NAMALWA (cell line): Measurements from ENCODE around the gene PRKAR1B.
A peak's percentile ranks its signal among the peaks of the same experiment; 100 is the strongest.
"Not testable (repeated sequence)": the region's sequence is repeated elsewhere in the genome, so short reads cannot be mapped to it uniquely, and the experiment has no call there.

Experiments used
- DNase-seq: peaks from one replicate; pipeline ENCODE4 v3.0.0-alpha.2; 2015; ENCODE audit warnings: low spot score

PRKAR1B gene

GRCh38 chr7:668139-668931, 58.7 kb downstream of the PRKAR1B start:
- DNase-seq = no peak

- DNase-seq = no peak
Observed at GRCh38 chr7:666454-667292, 60.4 kb downstream of the PRKAR1B start.

GRCh38 chr7:665736-666453, 61.2 kb downstream of the PRKAR1B start:
- DNase-seq = no peak

- DNase-seq = no peak
Observed at GRCh38 chr7:664997-665735, 61.9 kb downstream of the PRKAR1B start.

GRCh38 chr7:664402-664775, 62.7 kb downstream of the PRKAR1B start:
- no peak for DNase-seq

- DNase-seq = no peak
Observed at GRCh38 chr7:662576-662975, 64.5 kb downstream of the PRKAR1B start.

GRCh38 chr7:659996-660395, 67.1 kb downstream of the PRKAR1B start:
- DNase-seq = no peak

GRCh38 chr7:659306-659847, 67.7 kb downstream of the PRKAR1B start:
- no peak for DNase-seq

GRCh38 chr7:657565-658119, 69.4 kb downstream of the PRKAR1B start:
- peak; percentile 42 for DNase-seq

- DNase-seq = not testable (repeated sequence)
Observed at GRCh38 chr7:657010-657409, 70.1 kb downstream of the PRKAR1B start.

GRCh38 chr7:655758-656157, 71.3 kb downstream of the PRKAR1B start:
- DNase-seq = no peak

- no peak for DNase-seq
Observed at GRCh38 chr7:653829-654764, 73.0 kb downstream of the PRKAR1B start.

- DNase-seq = no peak
Observed at GRCh38 chr7:652881-653280, 74.2 kb downstream of the PRKAR1B start.

GRCh38 chr7:652167-652566, 74.9 kb downstream of the PRKAR1B start:
- DNase-seq = not testable (repeated sequence)

GRCh38 chr7:651032-651728, 75.9 kb downstream of the PRKAR1B start:
- DNase-seq = no peak

- DNase-seq = no peak
Observed at GRCh38 chr7:650339-651031, 76.6 kb downstream of the PRKAR1B start.

GRCh38 chr7:646951-647350, 80.1 kb downstream of the PRKAR1B start:
- DNase-seq = no peak

GRCh38 chr7:646487-646886, 80.6 kb downstream of the PRKAR1B start:
- no peak for DNase-seq

- no peak for DNase-seq
Observed at GRCh38 chr7:645606-646005, 81.5 kb downstream of the PRKAR1B start.
